ENCODE data around the gene RTP1. TPM values are rescaled to one million over a fixed set of nuclear protein-coding genes. Genes with fewer than 3 reads are reported as not detected.

RTP1 gene
- total RNA-seq, 1 experiment from 2014 or later = not detected

GRCh38 chr3:187207624-187208023, 10.3 kb downstream of the RTP1 start:
- H2AFZ ChIP-seq (ENCODE audit: low read depth, low read length, poor library complexity, severe bottlenecking) = no peak overlapping the region
- ChIA-PET RAD21 (ENCODE audit: low non-redundant PET in 1 of 2, low total read pairs in 2 of 2, uncharacterized antibody in 2 of 2, unreplicated experiment in 2 of 2) (no interaction called here), CTCF (interaction anchor here (0.6 kb wide), 1 partner anchor 13 kb away, joined by 4 read pairs; no protein-coding TSS in a partner anchor), POLR2A (no interaction called here)
- ATAC-seq (no peak), DNase-seq (ENCODE audit: low read depth, low spot score) (no peak)
- no peaks in the 10 kb centered on the region for H3K36me3 ChIP-seq (ENCODE audit: control insufficient read depth in 1 of 2, insufficient read depth in 2 of 2, low read length in 2 of 2)
- no peak for TF ChIP-seq REST (IDR thresholded peaks at IDR 0.05; ENCODE audit: low read depth)
- TF ChIP-seq ZFX (IDR thresholded peaks at IDR 0.05) = no peak
- TF ChIP-seq CEBPB (IDR thresholded peaks at IDR 0.05; ENCODE audit: low read depth) = no peak
- no peak for TF ChIP-seq EGR1 (IDR thresholded peaks at IDR 0.05; ENCODE audit: low read depth)
- no peak for TF ChIP-seq ELF1 (IDR thresholded peaks at IDR 0.05; ENCODE audit: borderline replicate concordance, low read depth)
- no peak for TF ChIP-seq SRF (IDR thresholded peaks at IDR 0.05; ENCODE audit: low read depth)
- TF ChIP-seq CBX3 (IDR thresholded peaks at IDR 0.05; ENCODE audit: low read depth) = no peak
- no peak for TF ChIP-seq RAD21 (IDR thresholded peaks at IDR 0.05; ENCODE audit: low read depth)
- TF ChIP-seq YY1 (IDR thresholded peaks at IDR 0.05; ENCODE audit: extremely low read depth, insufficient replicate concordance, low read depth, low read length) = no peak
- no peak for TF ChIP-seq ZBTB33 (IDR thresholded peaks at IDR 0.05; ENCODE audit: extremely low read depth, insufficient replicate concordance, low read length)
- TF ChIP-seq FOSL1 (IDR thresholded peaks at IDR 0.05; ENCODE audit: low read depth) = no peak
- TF ChIP-seq EZH2 (IDR thresholded peaks at IDR 0.05) = no peak
- no peak for TF ChIP-seq POLR2A (IDR thresholded peaks at IDR 0.05; ENCODE audit: borderline replicate concordance, extremely low read depth, insufficient read depth, insufficient read length)
- TF ChIP-seq SIN3A (IDR thresholded peaks at IDR 0.05; ENCODE audit: low read depth) = no peak
- TF ChIP-seq JUND (IDR thresholded peaks at IDR 0.05) = no peak
- TF ChIP-seq EZH2phosphoT487 (IDR thresholded peaks at IDR 0.05; ENCODE audit: borderline replicate concordance) = no peak
- no peak for TF ChIP-seq POLR2AphosphoS5 (IDR thresholded peaks at IDR 0.05; ENCODE audit: low read depth, low read length)
- no peak for TF ChIP-seq MAX (IDR thresholded peaks at IDR 0.05)
- TF ChIP-seq CTCF (IDR thresholded peaks at IDR 0.05 in 2 of 3, conservative IDR thresholded peaks at IDR 0.05 in 1 of 3; ENCODE audit: borderline replicate concordance in 1 of 3, insufficient read depth in 1 of 3, low read depth in 2 of 3, low read length in 2 of 3) = no peak
- peaks cover 10% of the 10 kb centered on the region; the same call in 1 of the 2 replicates for H3K27me3 ChIP-seq (ENCODE audit: insufficient read depth, low read length)
- H3K4me1 ChIP-seq (ENCODE audit: control insufficient read depth in 1 of 2, insufficient read depth in 2 of 2, low read length in 2 of 2) = peaks cover 0 to 5% of the 10 kb centered on the region in 2 experiments; a peak in 1 of 4 replicates
- no peak overlapping the region for H3K9ac ChIP-seq (ENCODE audit: low read length)
- no peaks in the 10 kb centered on the region for H3K79me2 ChIP-seq (ENCODE audit: insufficient read depth, low read length)
- intact Hi-C loops (cut with micrococcal nuclease) = no loop called here
- no peaks in the 10 kb centered on the region for H3K9me2 ChIP-seq (ENCODE audit: insufficient read depth)
- no peaks in the 10 kb centered on the region for H4K20me1 ChIP-seq (ENCODE audit: insufficient read depth)
- no peaks in the 10 kb centered on the region for H3K9me3 ChIP-seq (ENCODE audit: control insufficient read depth in 1 of 2, insufficient read depth in 1 of 2, low read depth in 1 of 2, low read length in 2 of 2)
- no peak overlapping the region for H3K4me3 ChIP-seq (replicated peaks in 1 of 2; ENCODE audit: low read depth in 1 of 2, low read length in 2 of 2)
- H3K4me2 ChIP-seq (ENCODE audit: low read length) = no peak overlapping the region
- no TSS peak for BruUV-seq (replicated peaks)
- no peak overlapping the region for H3K27ac ChIP-seq (ENCODE audit: low read depth, low read length)
